ENCODE measurements around the gene SCEL. TPM values are rescaled to one million over a fixed set of nuclear protein-coding genes. Genes with fewer than 3 reads are reported as not detected.

Gene SCEL
- total and polyA plus RNA-seq, 2 donors from 2014 or later: 0.22 to 3.3 TPM

- Histone ChIP-seq H3K4me3 (ENCODE audit: low read length in 3 of 3) (no peak overlapping the region), H3K36me3 (ENCODE audit: control insufficient read depth in 2 of 3, insufficient read depth in 3 of 3, low read length in 3 of 3) (no peaks in the 10 kb centered on the region), H3K9ac (ENCODE audit: low read length in 3 of 3) (no peak overlapping the region), H3K9me3 (ENCODE audit: control insufficient read depth in 2 of 3, insufficient read depth in 1 of 3, low read length in 3 of 3) (no peaks in the 10 kb centered on the region), H3K27ac (ENCODE audit: low read depth in 2 of 2, low read length in 2 of 2) (no peak overlapping the region), H3K27me3 (ENCODE audit: control insufficient read depth, insufficient read depth, low read length) (no peaks in the 10 kb centered on the region), H3K4me1 (ENCODE audit: control insufficient read depth in 2 of 3, insufficient read depth in 2 of 3, low read depth in 1 of 3, low read length in 3 of 3) (no peaks in the 10 kb centered on the region)
- FAIRE-seq (no peak), DNase-seq (peak in 2 of 5 donors; percentile 31 to 68)
- intact Hi-C loops (cut with DNase I): loop anchor here (10.0 kb wide), 1 partner anchor 68 kb away; no protein-coding TSS in a partner anchor
- TF ChIP-seq CTCF (IDR thresholded peaks at IDR 0.05; ENCODE audit: borderline replicate concordance, extremely low read depth, insufficient read depth): no peak
Measured at GRCh38 chr13:77563111-77563510, 27.6 kb downstream of the SCEL start.

- intact Hi-C loops (cut with DNase I): loop anchor here (10.0 kb wide), 1 partner anchor 71 kb away; no protein-coding TSS in a partner anchor
- H3K9ac ChIP-seq (ENCODE audit: low read length in 3 of 3): no peak overlapping the region
- no peaks in the 10 kb centered on the region for H3K9me3 ChIP-seq (ENCODE audit: control insufficient read depth in 2 of 3, insufficient read depth in 1 of 3, low read length in 3 of 3)
- H3K4me1 ChIP-seq (ENCODE audit: control insufficient read depth in 2 of 3, insufficient read depth in 2 of 3, low read depth in 1 of 3, low read length in 3 of 3): no peaks in the 10 kb centered on the region
- DNase-seq (peak in 2 of 5 donors; percentile 32 to 67), FAIRE-seq (peak; percentile 84)
- H3K36me3 ChIP-seq (ENCODE audit: control insufficient read depth in 2 of 3, insufficient read depth in 3 of 3, low read length in 3 of 3): no peaks in the 10 kb centered on the region
- H3K27me3 ChIP-seq (ENCODE audit: control insufficient read depth, insufficient read depth, low read length): no peaks in the 10 kb centered on the region
- no peak overlapping the region for H3K27ac ChIP-seq (ENCODE audit: low read depth in 2 of 2, low read length in 2 of 2)
- TF ChIP-seq CTCF (IDR thresholded peaks at IDR 0.05; ENCODE audit: borderline replicate concordance, extremely low read depth, insufficient read depth): peak; percentile 12
- no peak overlapping the region for H3K4me3 ChIP-seq (ENCODE audit: low read length in 3 of 3)
Measured at GRCh38 chr13:77565635-77566034, 30.1 kb downstream of the SCEL start.

- no peak for FAIRE-seq
- Histone ChIP-seq H3K4me3 (ENCODE audit: low read length in 3 of 3) (no peak overlapping the region), H3K9ac (ENCODE audit: low read length in 3 of 3) (no peak overlapping the region), H3K27ac (ENCODE audit: low read depth in 2 of 2, low read length in 2 of 2) (no peak overlapping the region), H3K9me3 (ENCODE audit: control insufficient read depth in 2 of 3, insufficient read depth in 1 of 3, low read length in 3 of 3) (no peaks in the 10 kb centered on the region), H3K36me3 (ENCODE audit: control insufficient read depth in 2 of 3, insufficient read depth in 3 of 3, low read length in 3 of 3) (no peaks in the 10 kb centered on the region), H3K4me1 (ENCODE audit: control insufficient read depth in 2 of 3, insufficient read depth in 2 of 3, low read depth in 1 of 3, low read length in 3 of 3) (no peaks in the 10 kb centered on the region), H3K27me3 (ENCODE audit: control insufficient read depth, insufficient read depth, low read length) (no peaks in the 10 kb centered on the region)
- TF ChIP-seq CTCF (IDR thresholded peaks at IDR 0.05; ENCODE audit: borderline replicate concordance, extremely low read depth, insufficient read depth): no peak
- no peak for DNase-seq
- intact Hi-C loops (cut with DNase I): no loop called here
Measured at GRCh38 chr13:77571956-77572355, 36.5 kb downstream of the SCEL start.

- no peak for FAIRE-seq
- no peak for DNase-seq
Measured at GRCh38 chr13:77574096-77574495, 38.6 kb downstream of the SCEL start.

More at GRCh38 chr13:77574096-77574495, 38.6 kb downstream of the SCEL start:
- Histone ChIP-seq H3K4me1 (ENCODE audit: control insufficient read depth in 2 of 3, insufficient read depth in 2 of 3, low read depth in 1 of 3, low read length in 3 of 3) (no peaks in the 10 kb centered on the region), H3K4me3 (ENCODE audit: low read length in 3 of 3) (no peak overlapping the region), H3K36me3 (ENCODE audit: control insufficient read depth in 2 of 3, insufficient read depth in 3 of 3, low read length in 3 of 3) (no peaks in the 10 kb centered on the region), H3K9ac (ENCODE audit: low read length in 3 of 3) (no peak overlapping the region), H3K27ac (ENCODE audit: low read depth in 2 of 2, low read length in 2 of 2) (no peak overlapping the region), H3K27me3 (ENCODE audit: control insufficient read depth, insufficient read depth, low read length) (no peaks in the 10 kb centered on the region), H3K9me3 (ENCODE audit: control insufficient read depth in 2 of 3, insufficient read depth in 1 of 3, low read length in 3 of 3) (no peaks in the 10 kb centered on the region)
- TF ChIP-seq CTCF (IDR thresholded peaks at IDR 0.05; ENCODE audit: borderline replicate concordance, extremely low read depth, insufficient read depth): no peak
- intact Hi-C loops (cut with DNase I): no loop called here

Measured in kidney (tissue), 14 donors.